ENCODE data around the gene SLC17A1.

SLC17A1 gene

DNA sequence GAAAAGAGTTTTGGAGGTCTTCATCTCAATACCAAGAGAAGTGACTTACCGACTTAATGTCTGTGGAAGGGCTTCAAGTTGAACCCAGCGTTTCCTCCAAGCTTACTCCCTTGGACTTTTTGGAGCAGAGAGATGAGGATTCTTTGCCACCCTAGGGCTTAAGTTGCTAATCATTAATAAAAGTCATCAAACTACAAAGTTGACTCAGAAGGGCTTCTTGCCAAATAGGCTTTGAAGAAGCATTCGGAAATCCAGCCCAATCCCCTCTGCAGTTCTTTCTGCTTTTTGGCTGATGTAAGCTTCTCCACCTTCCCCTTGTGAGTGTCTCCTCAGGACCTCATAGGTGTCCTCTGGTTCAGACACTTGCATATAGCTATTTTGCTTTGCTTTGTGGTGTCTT is 42.3 kb upstream of the SLC17A1 start, which contains the start of gene SLC17A3:
TSS of gene SLC17A3 (minus strand) at position 126 of the 400 bp plus-strand sequence. CDS start 5,856 bp downstream, outside the sequence.
- TF ChIP-seq, protein P1, sequence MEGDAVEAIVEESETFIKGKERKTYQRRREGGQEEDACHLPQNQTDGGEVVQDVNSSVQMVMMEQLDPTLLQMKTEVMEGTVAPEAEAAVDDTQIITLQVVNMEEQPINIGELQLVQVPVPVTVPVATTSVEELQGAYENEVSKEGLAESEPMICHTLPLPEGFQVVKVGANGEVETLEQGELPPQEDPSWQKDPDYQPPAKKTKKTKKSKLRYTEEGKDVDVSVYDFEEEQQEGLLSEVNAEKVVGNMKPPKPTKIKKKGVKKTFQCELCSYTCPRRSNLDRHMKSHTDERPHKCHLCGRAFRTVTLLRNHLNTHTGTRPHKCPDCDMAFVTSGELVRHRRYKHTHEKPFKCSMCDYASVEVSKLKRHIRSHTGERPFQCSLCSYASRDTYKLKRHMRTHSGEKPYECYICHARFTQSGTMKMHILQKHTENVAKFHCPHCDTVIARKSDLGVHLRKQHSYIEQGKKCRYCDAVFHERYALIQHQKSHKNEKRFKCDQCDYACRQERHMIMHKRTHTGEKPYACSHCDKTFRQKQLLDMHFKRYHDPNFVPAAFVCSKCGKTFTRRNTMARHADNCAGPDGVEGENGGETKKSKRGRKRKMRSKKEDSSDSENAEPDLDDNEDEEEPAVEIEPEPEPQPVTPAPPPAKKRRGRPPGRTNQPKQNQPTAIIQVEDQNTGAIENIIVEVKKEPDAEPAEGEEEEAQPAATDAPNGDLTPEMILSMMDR (conservative IDR thresholded peaks at IDR 0.05; ENCODE audit: low read length) = no peak
- DNase-seq (ENCODE audit: low read depth) = no peak
- H3K4me3 ChIP-seq (ENCODE audit: low read length) = no peak within 1 kb of the TSS

DNA sequence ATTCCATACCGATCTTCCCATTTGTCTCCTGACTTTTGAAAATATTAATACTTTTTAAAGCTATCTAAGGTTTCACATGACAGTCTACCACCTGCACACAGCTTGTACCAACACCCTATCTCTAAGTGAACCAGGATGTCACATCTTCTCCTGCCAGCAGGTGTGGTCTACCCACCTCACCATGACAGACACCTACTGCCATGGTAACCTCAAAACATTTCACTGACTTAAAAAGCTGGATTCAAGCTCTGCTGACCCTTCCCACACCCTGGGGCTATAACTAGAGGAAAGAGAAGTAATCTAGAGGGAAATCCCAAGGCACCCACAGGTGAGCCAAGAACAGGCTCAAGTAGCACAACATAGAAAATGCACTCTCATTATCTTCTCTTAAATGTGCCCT is 41.0 kb upstream of the SLC17A1 start:
- TF ChIP-seq, protein P1 (conservative IDR thresholded peaks at IDR 0.05; ENCODE audit: low read length) = no peak
- no peak for DNase-seq (ENCODE audit: low read depth)
- H3K4me3 ChIP-seq (ENCODE audit: low read length) = no peak overlapping the region

DNA sequence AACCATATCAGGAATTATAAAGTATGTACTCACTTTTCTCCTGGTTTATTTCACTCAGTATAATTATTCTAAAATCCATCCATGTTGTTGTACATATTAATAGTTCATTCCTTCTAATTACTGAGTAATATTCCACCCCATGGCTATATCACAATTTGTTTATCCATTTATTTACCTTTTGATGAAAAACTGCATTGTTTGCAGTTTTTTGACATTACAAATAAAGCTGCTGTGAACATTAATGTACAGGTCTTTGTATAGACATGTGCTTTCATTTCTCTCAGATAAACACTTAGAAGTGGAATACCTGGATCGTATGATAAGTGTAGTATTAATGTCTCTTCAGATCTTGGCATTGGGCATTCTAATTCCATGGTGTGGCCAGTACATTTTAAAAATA is 38.0 kb upstream of the SLC17A1 start:
- TF ChIP-seq, protein P1 (conservative IDR thresholded peaks at IDR 0.05; ENCODE audit: low read length) = no peak
- no peak overlapping the region for H3K4me3 ChIP-seq (ENCODE audit: low read length)
- DNase-seq (ENCODE audit: low read depth) = no peak

DNA sequence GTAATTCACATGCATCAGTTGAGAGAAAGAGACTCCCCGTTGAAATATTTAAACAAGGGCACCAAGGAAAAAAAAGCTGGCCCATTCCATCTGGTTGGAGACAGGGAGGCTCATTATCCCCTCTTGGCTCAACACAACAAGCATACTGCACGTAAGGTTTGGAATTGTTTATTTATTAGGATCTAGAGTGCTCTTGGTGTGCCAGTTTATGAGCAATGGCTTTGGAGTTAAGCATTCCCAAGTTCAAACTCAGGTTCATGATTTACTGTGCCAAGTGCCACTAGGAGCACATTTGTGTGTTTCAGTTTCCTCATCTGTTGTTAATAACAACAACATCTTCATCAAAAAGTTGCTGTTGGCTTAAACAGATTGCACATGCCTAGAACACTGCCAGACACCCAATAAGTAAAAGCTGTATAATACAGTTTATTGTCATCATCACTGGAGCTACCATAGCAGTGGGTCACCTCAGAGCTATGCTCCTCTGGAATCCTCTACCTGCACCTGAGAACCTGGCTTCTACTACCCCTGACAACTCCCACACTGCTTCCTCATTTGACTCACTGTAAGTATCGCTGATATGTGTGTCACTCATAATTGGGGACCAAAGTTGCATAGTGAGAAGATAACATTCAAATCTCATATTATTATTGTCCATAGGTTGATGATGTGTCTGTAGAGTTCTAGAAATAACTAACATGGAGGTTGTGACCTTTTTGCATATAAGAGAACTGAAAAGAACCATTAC is 36.8 kb upstream of the SLC17A1 start:
- no peak for DNase-seq (ENCODE audit: low read depth)
- no peak overlapping the region for H3K4me3 ChIP-seq (ENCODE audit: low read length)
- TF ChIP-seq, protein P1 (conservative IDR thresholded peaks at IDR 0.05; ENCODE audit: low read length) = no peak

DNA sequence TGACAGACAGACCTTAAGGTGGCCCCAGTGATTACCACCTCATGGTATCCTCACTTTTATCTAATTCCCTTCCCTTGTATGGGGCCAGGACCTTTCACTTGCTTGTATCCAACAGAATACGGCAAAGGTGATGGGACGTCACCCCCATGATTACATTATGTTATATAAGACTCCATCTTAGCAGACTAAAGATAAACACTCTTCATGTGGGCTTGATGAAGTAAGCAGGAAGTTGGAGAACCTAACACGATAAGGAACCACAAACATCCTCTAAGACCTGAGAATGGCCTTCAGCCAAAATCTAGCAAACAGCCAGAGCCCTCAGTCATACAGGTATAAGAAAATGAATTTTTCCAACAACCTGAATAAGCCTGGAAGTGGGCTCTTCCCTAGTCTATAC is 34.2 kb upstream of the SLC17A1 start:
- no peak overlapping the region for H3K4me3 ChIP-seq (ENCODE audit: low read length)
- DNase-seq (ENCODE audit: low read depth) = no peak
- TF ChIP-seq, protein P1 (conservative IDR thresholded peaks at IDR 0.05; ENCODE audit: low read length) = no peak

DNA sequence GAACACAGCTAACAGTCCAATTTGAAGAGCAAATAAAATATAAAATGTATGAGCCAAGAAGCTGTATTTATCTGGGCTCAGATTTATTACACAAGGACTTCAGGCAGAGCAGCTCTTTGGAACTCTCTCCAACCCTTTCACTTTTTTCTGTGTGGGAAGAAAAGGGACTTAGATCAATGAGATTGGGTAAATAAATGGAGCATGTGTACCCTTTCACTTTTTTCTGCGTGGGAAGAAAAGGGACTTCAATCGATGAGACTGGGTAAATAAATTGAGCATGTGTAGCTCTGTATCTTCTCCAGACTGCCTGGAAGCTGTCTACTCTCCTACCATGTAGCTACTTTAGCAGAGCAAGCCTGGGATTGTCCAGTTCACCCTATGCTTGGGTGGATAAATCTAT is 31.5 kb upstream of the SLC17A1 start:
- TF ChIP-seq, protein P1 (conservative IDR thresholded peaks at IDR 0.05; ENCODE audit: low read length) = no peak
- no peak overlapping the region for H3K4me3 ChIP-seq (ENCODE audit: low read length)
- DNase-seq (ENCODE audit: low read depth) = no peak

DNA sequence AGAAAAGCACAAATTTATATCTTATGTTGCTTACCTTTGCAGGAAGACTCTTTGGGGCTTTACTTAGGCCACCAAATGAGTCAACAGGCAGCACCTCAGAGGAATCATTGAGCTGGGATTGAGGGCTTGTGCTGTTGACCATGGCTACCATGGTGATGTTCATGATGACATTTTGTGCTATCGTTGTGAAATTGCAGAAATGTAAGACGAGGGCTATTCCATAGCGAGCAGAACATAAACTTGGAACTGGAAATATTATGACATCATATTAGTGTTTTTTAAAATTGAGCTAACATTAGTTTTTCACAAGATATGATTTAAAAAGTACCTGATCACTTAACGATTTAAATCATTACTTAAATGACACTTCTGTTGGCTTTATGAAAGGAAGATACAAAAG is 30.3 kb upstream of the SLC17A1 start:
- no peak for DNase-seq (ENCODE audit: low read depth)
- TF ChIP-seq, protein P1 (conservative IDR thresholded peaks at IDR 0.05; ENCODE audit: low read length) = no peak
- H3K4me3 ChIP-seq (ENCODE audit: low read length) = no peak overlapping the region

All from AG10803 (cell line).